Measurements from ENCODE around the gene BLOC1S6. TPM values are rescaled to one million over a fixed set of nuclear protein-coding genes. Genes with fewer than 3 reads are reported as not detected.
A peak's percentile ranks its signal among the peaks of the same experiment; 100 is the strongest.

Gene BLOC1S6
- total RNA-seq, 1 donor from 2014 or later = 48.1 TPM

DNA sequence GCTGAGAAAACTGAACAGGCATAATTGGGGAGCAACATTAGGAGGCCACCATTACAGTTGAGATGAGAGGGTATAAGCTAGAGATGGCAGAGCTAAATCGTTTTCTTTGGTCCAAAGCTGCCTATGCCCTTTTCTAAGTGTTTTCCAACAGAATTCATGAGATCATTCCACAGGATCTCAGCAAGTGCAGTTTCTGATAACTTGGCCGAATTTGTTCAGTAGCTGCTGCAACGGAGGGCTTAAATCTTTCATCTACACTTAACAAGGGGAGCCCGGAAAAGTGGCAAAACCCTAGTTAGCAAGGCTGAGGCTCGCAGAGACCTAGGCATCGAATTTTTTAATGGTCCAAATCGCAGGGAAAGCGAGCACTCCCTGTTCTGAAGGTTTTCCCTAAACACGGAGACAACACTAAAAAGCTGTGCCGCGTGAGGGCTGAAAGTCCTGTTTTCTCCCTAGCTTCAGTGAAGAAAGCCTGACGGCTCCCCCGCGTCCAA is 531 bp upstream of the BLOC1S6 start:
- intact Hi-C loops (cut with DNase I) = no loop called here
- ATAC-seq = peak; percentile 9
- no peak for DNase-seq (ENCODE audit: low spot score)

DNA sequence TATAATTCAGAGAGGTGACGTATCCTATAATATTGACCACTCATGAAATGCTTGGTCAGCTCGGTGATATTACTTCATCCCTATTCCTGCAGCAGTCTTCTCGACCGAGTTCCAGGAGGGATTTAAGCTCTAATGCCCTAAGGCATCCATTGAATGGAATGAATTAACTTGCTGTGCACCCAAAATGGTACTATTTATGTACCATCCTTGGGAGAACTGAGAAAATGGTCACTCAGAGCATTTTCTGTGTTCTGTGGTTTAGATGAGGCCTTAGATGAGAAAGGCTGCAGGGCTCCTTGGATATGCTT is 638 bp downstream of the BLOC1S6 start:
- ATAC-seq (no peak), DNase-seq (ENCODE audit: low spot score) (no peak)
- intact Hi-C loops (cut with DNase I) = no loop called here

DNA sequence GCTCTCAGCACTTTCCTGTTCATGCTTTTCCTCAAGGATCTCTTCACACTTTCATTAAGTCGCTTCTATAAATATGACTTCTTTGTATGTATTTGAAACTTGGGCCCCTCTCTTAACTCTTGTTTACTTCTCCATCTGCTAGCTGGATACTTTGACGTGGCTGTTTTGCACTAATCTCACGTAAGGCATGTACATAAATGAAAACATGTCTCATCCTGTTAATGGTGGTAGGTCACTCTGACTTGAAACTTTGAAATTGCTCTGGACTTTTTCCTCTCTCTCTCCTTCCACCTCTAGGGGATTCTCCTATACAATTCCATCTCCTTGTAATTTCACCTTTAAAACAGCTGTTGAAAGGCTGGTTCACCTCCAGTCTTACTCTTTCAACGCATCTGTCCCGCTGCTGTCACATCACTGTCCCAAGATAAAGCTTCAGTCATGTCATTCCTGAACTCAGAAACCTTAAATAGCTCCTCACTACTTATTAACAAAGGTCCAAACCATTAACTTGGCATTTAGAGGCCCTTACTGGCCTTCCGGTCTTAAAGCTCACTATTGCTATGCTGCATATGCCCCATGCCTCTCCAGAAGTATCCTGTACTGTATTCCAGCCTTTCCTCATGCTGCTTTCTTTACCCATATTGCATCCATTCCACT is 1.2 kb downstream of the BLOC1S6 start:
- no peak for ATAC-seq
- intact Hi-C loops (cut with DNase I) = no loop called here
- no peak for DNase-seq (ENCODE audit: low spot score)

DNA sequence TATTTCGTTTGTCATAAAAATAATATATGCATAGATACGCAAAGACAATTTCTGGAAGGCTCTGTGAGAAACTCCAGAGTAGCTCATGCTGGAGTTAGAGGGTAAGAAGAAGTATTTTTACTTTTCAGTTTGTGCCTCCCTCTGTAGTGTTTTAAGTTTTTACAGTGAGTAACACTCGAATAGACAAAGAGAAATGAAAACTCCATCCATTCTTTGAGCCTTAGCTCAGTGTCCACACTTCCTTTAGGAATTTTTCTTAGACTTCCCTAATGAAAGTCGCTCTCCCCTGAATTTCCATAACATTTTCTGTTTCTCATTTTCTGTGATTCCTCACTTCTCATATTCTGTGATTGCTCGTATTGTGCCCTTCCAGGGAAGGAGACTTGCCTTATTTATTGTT is 2.1 kb downstream of the BLOC1S6 start:
- intact Hi-C loops (cut with DNase I) = no loop called here
- ATAC-seq = no peak
- DNase-seq (ENCODE audit: low spot score) = no peak

DNA sequence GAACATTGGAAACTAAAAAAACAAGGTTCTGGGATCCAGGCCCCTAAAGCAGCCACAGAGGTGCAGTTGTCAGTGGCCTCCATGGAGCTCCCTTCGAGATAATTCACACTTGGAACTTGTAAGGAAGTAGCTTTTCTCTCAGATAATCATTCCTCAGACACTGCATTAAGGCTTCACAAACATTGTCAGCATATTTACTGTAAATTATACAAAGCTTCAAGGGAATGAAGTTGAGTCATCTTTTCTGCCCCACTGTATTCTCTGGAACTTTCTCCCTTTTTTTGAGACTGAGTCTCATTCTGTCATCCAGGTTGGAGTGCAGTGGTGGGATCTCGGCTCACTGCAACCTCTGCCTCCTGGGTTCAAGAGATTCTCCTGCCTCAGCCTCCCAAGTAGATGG is 7.1 kb downstream of the BLOC1S6 start:
- ATAC-seq (no peak), DNase-seq (ENCODE audit: low spot score) (no peak)
- intact Hi-C loops (cut with DNase I) = no loop called here

DNA sequence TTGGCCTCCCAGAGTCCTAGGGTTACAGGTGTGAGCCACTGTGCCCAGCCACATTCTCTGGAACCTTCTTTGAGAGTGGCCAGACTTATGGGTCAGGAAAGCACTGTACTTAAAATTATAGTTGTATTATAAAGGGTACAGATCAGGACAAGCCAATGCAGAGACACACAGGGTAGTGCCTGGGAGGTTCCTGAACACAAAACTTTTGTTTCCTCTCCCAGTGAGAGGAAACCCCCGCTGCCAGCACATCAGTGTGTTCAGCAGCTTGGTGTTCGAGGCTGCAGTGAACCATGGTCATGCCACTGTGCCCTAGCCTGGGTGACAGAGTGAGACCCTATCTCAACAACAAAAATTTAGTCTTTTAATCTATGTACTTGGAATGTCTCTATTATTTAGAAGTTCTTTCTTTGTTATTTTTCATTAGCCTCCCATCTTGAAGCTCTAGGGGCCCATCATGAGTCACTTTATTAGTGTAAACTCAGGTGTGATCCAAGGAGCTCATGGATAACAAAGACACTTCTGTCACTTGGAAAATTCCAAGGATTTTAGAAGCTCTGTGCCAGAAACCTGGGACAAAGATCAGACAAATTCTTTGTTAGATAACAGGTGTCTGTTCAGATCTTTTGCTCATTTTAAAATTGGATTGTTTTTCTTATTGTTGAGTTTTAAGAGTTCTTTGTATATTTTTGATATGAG is 7.8 kb downstream of the BLOC1S6 start:
- ATAC-seq (no peak), DNase-seq (ENCODE audit: low spot score) (no peak)
- intact Hi-C loops (cut with DNase I) = no loop called here

DNA sequence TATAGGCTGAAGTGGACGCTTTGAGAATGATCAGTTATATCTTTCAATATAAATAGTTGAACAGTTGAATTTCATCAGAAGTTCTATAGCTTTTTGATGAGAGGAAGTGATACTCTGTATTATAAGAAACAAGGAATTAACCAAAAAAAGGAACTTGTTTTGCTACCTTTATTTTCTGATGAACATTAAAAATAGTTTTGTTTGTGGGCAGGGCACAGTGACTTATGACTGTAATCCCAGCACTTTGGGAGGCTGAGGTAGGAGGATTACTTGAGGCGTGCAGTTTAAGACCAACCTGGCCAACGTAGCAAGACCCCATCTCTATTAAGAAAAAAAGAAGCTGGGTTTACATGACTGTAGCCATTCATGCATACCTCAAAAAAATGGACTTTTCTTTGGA is 16.7 kb downstream of the BLOC1S6 start:
- intact Hi-C loops (cut with DNase I) = no loop called here
- ATAC-seq (no peak), DNase-seq (ENCODE audit: low spot score) (no peak)

DNA sequence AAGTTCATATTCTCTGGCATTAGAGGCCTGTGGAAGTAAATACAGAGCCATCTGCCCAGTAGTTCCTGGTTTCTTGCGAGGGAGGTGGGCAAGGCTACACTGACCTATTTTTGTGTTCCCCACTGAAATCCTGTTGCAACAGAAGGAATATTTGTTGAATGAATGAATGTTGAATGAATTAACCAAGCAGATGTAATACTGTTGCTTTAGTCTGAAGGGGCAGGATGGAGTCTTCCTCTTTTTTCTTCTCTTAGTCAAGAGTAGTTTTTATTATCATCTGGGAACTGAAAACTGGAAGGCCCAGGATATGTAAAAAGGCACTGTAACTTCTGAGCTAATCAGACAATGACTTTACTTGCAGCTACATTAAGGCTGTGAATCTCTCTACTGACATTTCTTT is 17.1 kb downstream of the BLOC1S6 start:
- intact Hi-C loops (cut with DNase I) = no loop called here
- ATAC-seq = no peak
- DNase-seq (ENCODE audit: low spot score) = no peak

DNA sequence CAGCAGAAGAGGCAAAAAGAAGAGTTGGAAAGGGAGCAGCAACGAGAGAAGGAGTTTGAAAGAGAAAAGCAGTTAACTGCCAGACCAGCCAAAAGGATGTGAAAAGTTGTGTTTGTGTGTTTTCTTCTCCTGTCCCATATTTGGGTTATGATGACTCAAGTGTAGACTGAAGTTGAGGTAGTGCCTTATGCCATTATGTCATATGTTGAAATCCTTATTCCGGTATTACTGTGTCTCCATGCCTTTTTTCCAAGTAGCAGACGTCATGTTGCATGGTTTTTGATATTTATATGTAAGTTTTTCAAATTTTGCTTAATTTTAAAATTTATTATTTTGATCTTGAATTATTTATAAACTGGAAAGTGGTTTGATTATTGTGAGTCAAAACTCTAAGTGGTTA is 19.2 kb downstream of the BLOC1S6 start:
- ATAC-seq (no peak), DNase-seq (ENCODE audit: low spot score) (no peak)
- intact Hi-C loops (cut with DNase I) = no loop called here

DNA sequence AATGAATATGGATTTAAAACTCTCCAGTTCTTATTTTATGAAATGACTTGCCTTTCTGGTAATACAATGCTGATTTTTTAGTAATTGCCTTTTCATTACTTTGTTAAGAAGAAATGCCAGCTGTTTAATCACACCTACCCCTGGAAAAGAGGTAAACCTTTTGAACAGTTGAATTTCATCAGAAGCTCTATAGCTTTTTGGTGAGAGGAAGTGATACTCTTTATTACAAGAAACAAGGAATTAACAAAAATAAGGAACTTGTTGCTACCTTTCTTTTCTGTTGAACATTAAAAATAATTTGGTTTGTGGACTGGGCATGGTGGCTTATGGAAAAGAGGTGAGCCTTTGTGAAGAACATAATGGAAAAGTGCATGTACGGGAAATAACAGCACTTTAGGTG is 19.7 kb downstream of the BLOC1S6 start:
- intact Hi-C loops (cut with DNase I) = no loop called here
- no peak for DNase-seq (ENCODE audit: low spot score)
- ATAC-seq = no peak

DNA sequence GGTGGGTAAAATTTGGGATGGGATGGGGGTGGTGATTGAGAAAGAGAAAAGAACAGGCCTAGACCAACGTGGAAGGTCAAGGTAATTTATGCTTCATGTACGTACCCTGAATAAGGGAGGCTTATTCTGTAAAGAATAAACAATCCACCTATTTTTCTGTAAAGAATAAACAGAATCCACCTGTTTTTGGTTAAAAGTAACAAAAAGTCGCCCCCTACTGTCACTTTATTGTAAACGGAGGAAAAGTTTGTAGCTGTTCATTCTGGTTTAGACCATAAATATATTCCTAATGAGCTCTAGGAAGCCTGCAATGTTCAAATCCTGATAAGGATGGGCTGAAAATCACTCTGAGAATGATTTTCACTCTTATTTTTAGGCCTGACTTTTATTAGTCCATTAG is 24.1 kb downstream of the BLOC1S6 start:
- DNase-seq (ENCODE audit: low spot score) = no peak
- intact Hi-C loops (cut with DNase I) = loop anchor here (10.0 kb wide), 1 partner anchor 157 kb away; no protein-coding TSS in a partner anchor
- ATAC-seq = no peak

DNA sequence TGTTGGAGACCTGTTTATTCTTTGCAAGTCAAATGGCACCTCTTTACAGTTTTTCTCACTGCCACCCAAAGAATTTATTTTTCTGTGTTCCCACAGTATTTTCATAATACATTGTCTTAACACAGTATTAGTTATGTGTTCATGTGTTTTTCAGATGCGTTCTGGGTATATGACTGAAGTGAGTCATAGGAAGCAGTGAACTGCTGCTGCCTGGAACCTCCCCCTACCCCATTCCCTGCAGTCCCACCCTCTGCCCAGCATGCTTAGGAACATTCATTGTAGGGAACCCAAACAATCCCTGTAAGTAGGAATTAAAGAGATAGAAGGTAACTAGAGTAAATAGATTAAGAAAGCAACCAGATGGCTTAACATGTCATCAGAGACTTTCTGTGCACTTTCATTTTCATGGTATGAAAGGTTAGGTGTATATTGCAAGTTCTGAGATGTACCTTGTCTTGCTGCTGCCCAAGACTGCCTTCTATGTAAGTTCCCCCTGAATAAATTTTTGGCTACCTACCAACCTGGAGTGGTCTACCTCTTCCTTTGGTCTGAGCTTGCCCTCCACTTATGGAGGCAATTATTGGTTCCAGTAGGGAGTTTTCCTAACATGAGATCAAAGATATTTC is 25.7 kb downstream of the BLOC1S6 start:
- intact Hi-C loops (cut with DNase I) = loop anchor here (10.0 kb wide), 1 partner anchor 158 kb away; no protein-coding TSS in a partner anchor
- no peak for DNase-seq (ENCODE audit: low spot score)
- no peak for ATAC-seq

DNA sequence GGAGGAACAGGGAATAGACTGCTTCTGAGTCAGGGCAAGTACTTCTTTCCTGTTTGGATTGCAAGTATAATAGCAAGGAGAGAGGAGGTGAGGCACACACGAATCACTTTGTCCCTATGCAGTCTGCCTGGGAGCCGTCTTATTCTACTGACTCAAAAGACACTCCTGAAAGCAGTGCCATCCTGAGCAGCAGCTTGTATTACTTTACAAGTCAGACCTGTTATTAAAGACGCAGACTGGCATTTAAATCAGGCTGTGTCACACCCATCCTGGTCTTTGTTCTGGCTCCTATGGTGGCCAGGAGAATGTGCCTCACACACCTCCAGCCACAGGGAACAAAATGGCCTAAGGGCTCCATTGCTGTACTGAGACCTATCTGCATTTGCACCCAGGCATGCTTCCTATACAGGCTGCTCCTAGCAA is 29.7 kb downstream of the BLOC1S6 start:
- no peak for ATAC-seq
- intact Hi-C loops (cut with DNase I) = loop anchor here (10.0 kb wide), 1 partner anchor 162 kb away; no protein-coding TSS in a partner anchor
- DNase-seq (ENCODE audit: low spot score) = no peak

DNA sequence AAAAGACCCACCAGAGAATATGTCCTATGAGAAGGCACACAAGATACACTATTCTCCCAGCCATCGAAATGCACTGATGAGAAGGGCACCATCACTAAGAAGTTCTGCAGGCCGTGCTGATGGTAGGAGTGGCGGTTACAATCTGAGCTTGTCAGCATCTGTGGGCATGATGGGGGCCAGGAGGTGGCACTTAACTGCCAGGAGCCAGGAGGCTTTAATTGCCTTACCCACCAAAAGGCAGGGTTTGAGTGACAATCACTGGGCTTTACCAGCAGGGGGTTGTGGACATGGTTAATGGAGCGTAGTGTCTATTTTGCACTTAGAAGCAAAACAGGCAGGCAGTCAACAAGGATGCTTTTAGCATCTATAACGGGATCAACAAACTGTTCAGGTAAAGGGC is 31.6 kb downstream of the BLOC1S6 start:
- DNase-seq (ENCODE audit: low spot score) (no peak), ATAC-seq (no peak)
- intact Hi-C loops (cut with DNase I) = loop anchor here (10.0 kb wide), 1 partner anchor 164 kb away; no protein-coding TSS in a partner anchor

DNA sequence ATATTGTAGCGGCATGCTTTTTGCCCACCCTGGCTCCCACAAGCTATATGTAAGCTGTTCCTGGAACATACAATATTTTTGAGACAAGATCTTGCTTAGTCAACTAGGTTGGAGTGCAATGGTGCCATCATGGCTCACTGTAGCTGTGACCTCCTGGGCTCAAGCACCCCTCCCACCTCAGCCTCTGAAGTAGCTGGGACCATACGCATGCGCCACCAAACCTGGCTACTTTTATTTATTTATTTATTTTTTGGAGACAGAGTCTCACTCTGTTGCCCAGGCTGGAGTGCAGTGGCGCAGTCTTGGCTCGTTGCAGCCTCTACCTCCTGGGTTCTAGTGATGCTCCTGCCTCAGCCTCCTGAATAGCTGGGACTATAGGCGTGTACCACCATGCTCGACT is 41.0 kb downstream of the BLOC1S6 start:
- intact Hi-C loops (cut with DNase I) = no loop called here
- no peak for ATAC-seq
- DNase-seq (ENCODE audit: low spot score) = no peak

DNA sequence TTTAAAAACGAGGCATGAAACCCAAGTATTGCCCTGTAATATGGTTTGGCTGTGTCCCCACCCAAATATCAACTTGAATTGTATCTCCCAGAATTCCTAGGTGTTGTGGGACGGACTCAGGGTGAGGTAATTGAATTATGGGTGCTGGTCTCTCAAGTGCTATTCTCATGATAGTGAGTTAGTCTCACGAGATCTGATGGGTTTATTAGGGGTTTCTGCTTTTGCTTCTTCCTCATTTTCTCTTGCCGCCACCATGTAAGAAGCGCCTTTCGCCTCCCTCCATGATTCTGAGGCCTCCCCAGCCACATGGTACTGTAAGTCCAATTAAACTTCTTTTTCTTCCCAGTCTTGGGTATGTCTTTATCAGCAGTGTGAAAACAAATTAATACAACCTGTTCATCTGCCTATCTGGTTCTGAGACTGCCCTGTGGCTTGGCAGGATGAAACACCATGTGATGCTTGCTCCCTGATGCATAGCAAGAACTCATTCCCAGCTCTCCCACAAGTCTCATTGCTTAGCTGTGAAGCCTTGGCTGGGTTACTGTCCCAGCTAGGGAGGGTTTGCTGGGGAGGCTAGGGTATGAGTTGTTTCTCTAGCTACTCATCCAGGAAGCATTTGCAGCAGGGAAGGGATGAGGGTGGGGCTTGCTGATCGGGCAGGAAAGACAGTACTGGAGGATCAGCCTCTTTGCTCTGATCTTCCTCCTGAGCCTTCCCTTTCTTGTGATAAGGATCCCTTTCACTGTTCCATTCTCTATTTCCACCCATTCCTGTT is 43.9 kb downstream of the BLOC1S6 start:
- DNase-seq (ENCODE audit: low spot score) = no peak
- ATAC-seq = peak; percentile 46
- intact Hi-C loops (cut with DNase I) = no loop called here

DNA sequence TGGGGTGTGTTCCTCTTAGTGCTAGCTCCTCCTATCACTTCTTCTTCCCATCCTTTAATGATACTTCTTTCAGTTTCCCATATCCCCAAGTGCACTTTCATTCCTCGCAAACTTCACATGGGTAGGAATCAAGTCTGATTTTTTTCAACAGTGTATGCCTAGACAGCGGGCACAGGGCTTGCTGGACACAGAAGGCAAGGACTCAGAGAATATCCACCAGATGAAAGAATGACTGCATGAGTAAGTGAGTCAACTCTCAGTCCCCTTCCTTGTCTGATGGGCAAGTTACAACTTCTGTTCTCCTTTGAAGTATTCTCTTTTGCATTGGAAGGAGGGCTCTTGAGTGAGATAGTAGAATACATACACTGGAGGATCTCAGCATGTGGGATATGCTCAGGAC is 44.6 kb downstream of the BLOC1S6 start:
- no peak for ATAC-seq
- DNase-seq (ENCODE audit: low spot score) = no peak
- intact Hi-C loops (cut with DNase I) = no loop called here

DNA sequence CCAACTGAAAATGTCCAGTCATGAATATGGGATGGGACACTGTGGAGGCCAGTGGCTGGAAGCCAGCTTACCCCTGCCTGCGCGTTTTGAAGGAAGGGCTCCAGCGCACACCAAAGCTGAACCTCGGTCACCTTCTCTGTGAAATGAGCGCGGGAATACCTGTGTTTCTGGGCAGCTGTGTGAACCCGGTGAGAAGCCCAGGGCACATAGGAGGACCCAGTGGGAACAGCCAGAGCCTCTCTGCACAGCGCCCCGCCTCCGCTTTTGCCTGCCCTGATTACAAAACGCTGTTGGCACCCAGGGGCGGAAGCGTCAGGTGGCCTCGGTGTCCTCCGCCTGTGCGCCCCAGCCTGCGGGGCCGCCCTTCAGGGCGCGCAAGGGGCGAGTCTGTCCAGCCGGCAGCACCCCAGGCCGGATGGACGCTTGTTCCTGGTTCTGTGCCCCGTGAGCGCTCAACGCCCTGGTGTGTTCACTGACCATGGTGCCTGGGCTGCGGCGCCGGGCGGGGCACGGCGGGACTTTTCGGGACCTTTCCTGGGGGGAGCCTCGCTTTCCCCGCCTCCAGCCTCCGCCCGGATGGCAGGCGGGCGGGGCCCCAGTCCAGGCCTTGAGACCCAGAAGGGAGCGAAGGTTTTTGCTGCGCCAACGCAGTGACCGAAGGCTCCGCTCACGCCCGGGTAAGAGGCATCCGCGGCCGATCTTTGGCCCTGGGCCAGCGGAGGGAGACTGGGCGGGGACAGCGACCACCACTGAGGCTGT is 47.4 kb downstream of the BLOC1S6 start, which contains the start of gene SQOR:
Gene SQOR, plus strand, starts transcription at position 598 of the 759 bp plus-strand sequence. CDS start 23,895 bp downstream, outside the sequence.
- intact Hi-C loops (cut with DNase I) = no loop called here
- DNase-seq (ENCODE audit: low spot score) = peak; percentile 85
- peak; percentile 88 for ATAC-seq

DNA sequence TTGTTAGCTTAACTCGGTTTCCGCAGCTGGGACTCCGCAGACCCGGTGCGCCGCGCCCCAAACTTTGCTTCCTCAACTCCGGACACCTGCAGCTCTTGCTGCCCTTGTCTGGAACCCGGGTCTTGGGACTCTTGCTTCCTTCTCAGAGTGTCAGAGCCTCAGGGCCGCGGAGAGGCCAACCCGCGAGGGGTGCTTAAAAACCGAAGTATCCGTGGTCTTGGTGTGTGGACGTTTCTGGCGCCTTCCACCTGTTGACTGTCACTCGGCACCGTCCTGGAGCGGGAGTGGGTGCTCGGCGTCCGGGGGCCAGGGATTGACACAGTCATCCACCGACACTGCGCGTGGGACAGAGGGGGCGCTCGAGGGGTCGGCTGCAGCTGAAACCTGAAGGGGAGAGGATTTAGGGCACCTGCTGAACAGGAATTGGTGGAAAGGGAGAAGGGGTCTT is 48.0 kb downstream of the BLOC1S6 start:
- peak; percentile 75 for DNase-seq (ENCODE audit: low spot score)
- peak; percentile 63 for ATAC-seq
- intact Hi-C loops (cut with DNase I) = no loop called here

Data from sciatic nerve (tissue), 2 donors.